ENCODE data around the gene MRTFA.
"Not testable (repeated sequence)": the region's sequence is repeated elsewhere in the genome, so short reads cannot be mapped to it uniquely, and the experiment has no call there.

MRTFA gene

GRCh38 chr22:40504285-40505249, 132.0 kb downstream of the MRTFA start:
- FAIRE-seq: no peak
- DNase-seq (ENCODE audit: insufficient read length, low spot score): no peak
- no peak for TF ChIP-seq CTCF (IDR thresholded peaks at IDR 0.05; ENCODE audit: insufficient read depth, missing control alignments)

- DNase-seq (ENCODE audit: insufficient read length, low spot score) (no peak), FAIRE-seq (no peak)
- no peak for TF ChIP-seq CTCF (IDR thresholded peaks at IDR 0.05; ENCODE audit: insufficient read depth, missing control alignments)
These were observed 133.6 kb downstream of the MRTFA start for GRCh38 chr22:40502919-40503318.

GRCh38 chr22:40500465-40500786, 136.1 kb downstream of the MRTFA start:
- DNase-seq (ENCODE audit: insufficient read length, low spot score); FAIRE-seq: not testable (repeated sequence)

GRCh38 chr22:40499209-40499623, 137.3 kb downstream of the MRTFA start:
- TF ChIP-seq CTCF (IDR thresholded peaks at IDR 0.05; ENCODE audit: insufficient read depth, missing control alignments): no peak
- FAIRE-seq: no peak
- DNase-seq (ENCODE audit: insufficient read length, low spot score): no peak

- no peak for DNase-seq (ENCODE audit: insufficient read length, low spot score)
- no peak for TF ChIP-seq CTCF (IDR thresholded peaks at IDR 0.05; ENCODE audit: insufficient read depth, missing control alignments)
- no peak for FAIRE-seq
These were observed 137.9 kb downstream of the MRTFA start for GRCh38 chr22:40498420-40499208.

- DNase-seq (ENCODE audit: insufficient read length, low spot score): no peak
- no peak for FAIRE-seq
- no peak for TF ChIP-seq CTCF (IDR thresholded peaks at IDR 0.05; ENCODE audit: insufficient read depth, missing control alignments)
These were observed 143.1 kb downstream of the MRTFA start for GRCh38 chr22:40493441-40493840.

- FAIRE-seq: no peak
- DNase-seq (ENCODE audit: insufficient read length, low spot score): no peak
- TF ChIP-seq CTCF (IDR thresholded peaks at IDR 0.05; ENCODE audit: insufficient read depth, missing control alignments): no peak
These were observed 144.4 kb downstream of the MRTFA start for GRCh38 chr22:40491990-40492631.
